HEK293 (cell line): ENCODE data around the gene SH3BP5.

Experiments
- CTCF ChIA-PET: fragments of 350-600 bp; formaldehyde crosslinking; extraction: SDS; loops from one replicate; lab custom pipeline; 2021; ENCODE audit warnings: antibody characterized with exemption; lab: Yijun Ruan, JAX
- POLR2A ChIA-PET: fragments of 300-600 bp; formaldehyde crosslinking; extraction: SDS; loops from one replicate; lab custom pipeline; 2020; ENCODE audit warnings: antibody characterized with exemption, inconsistent platforms; lab: Yijun Ruan, JAX
- H3K27ac ChIP-seq: fragments of 200-500 bp; sonication (Bioruptor generic); 2 replicates; pipeline ENCODE4 v1.5.1; 2014; ENCODE audit warnings: low read depth, low read length, control low read depth, inconsistent platforms; ENCODE audit errors: extremely low read depth
- H3K36me3 ChIP-seq, 2 experiments: fragments of 200-500 bp in 1 of 2; sonication (Bioruptor generic) in 1 of 2; 1 replicate in 1 of 2; 2 replicates in 1 of 2; pipeline ENCODE4 v1.5.1; 2014 to 2017; ENCODE audit warnings: inconsistent platforms in 2 of 2, low read length in 2 of 2; ENCODE audit not compliant: control insufficient read depth in 2 of 2, insufficient read depth in 1 of 2
- H3K4me1 ChIP-seq: fragments of 200-500 bp; sonication (Bioruptor generic); 2 replicates; pipeline ENCODE4 v1.5.1; 2014; ENCODE audit warnings: mild to moderate bottlenecking, low read length, inconsistent platforms; ENCODE audit not compliant: control insufficient read depth, insufficient read depth
- H3K4me3 ChIP-seq: 2 replicates; pipeline ENCODE4 v1.5.1; 2011; ENCODE audit warnings: low read depth, mild to moderate bottlenecking, control low read depth, low read length, moderate library complexity
- H3K9me3 ChIP-seq: fragments of 200-500 bp; sonication (Bioruptor generic); 2 replicates; pipeline ENCODE4 v1.5.1; 2014; ENCODE audit warnings: low read depth, low read length, inconsistent platforms; ENCODE audit not compliant: control insufficient read depth, insufficient read depth
- GLI4 ChIP-seq: fragments of 450-650 bp; formaldehyde crosslinking; IDR thresholded peaks from 2 replicates; pipeline ENCODE4 v1.5.1; 2016; ENCODE audit warnings: missing biosample characterization, missing genetic modification characterization
- HOXA7 ChIP-seq: sonication (generic); formaldehyde crosslinking; IDR thresholded peaks from 2 replicates; pipeline ENCODE4 v1.8.1; 2022; ENCODE audit warnings: missing genetic modification reagents, borderline replicate concordance
- IKZF3 ChIP-seq: fragments of 450-650 bp; IDR thresholded peaks from 2 replicates; pipeline ENCODE4 v1.5.0; 2018; ENCODE audit warnings: missing biosample characterization, mild to moderate bottlenecking, missing genetic modification characterization, moderate library complexity
- MZF1 ChIP-seq: fragments of 450-650 bp; formaldehyde crosslinking; IDR thresholded peaks from 2 replicates; pipeline ENCODE4 v1.5.1; 2017; ENCODE audit warnings: missing biosample characterization, missing genetic modification characterization, borderline replicate concordance
- OSR2 ChIP-seq: fragments of 450-650 bp; formaldehyde crosslinking; IDR thresholded peaks from 2 replicates; pipeline ENCODE4 v1.5.1; 2016; ENCODE audit warnings: missing biosample characterization, missing genetic modification characterization
- PBX3 ChIP-seq: sonication (generic); formaldehyde crosslinking; IDR thresholded peaks from 2 replicates; pipeline ENCODE4 v1.8.1; 2022; ENCODE audit warnings: mild to moderate bottlenecking, moderate library complexity, missing genetic modification reagents
- SCRT2 ChIP-seq: fragments of 450-650 bp; formaldehyde crosslinking; IDR thresholded peaks from 2 replicates; pipeline ENCODE4 v1.5.1; 2016; ENCODE audit warnings: missing biosample characterization, missing genetic modification characterization
- ZBTB20 ChIP-seq: fragments of 450-650 bp; formaldehyde crosslinking; IDR thresholded peaks from 2 replicates; pipeline ENCODE4 v1.5.1; 2016; ENCODE audit warnings: missing biosample characterization, missing genetic modification characterization
- ZFP41 ChIP-seq: fragments of 450-650 bp; formaldehyde crosslinking; IDR thresholded peaks from 2 replicates; pipeline ENCODE4 v1.5.1; 2016; ENCODE audit warnings: missing biosample characterization, missing genetic modification characterization, borderline replicate concordance
- ZNF10 ChIP-seq: fragments of 450-650 bp; formaldehyde crosslinking; IDR thresholded peaks from 2 replicates; pipeline ENCODE4 v1.5.1; 2017; ENCODE audit warnings: missing biosample characterization, missing genetic modification characterization
- ZNF112 ChIP-seq: fragments of 450-650 bp; formaldehyde crosslinking; IDR thresholded peaks from 2 replicates; pipeline ENCODE4 v1.5.0; 2017; ENCODE audit warnings: missing biosample characterization, missing genetic modification characterization
- ZNF121 ChIP-seq: fragments of 450-650 bp; formaldehyde crosslinking; IDR thresholded peaks from 2 replicates; pipeline ENCODE4 v1.5.1; 2016; ENCODE audit warnings: missing biosample characterization, missing genetic modification characterization
- ZNF132 ChIP-seq: fragments of 450-650 bp; formaldehyde crosslinking; IDR thresholded peaks from 2 replicates; pipeline ENCODE4 v1.5.1; 2017; ENCODE audit warnings: missing biosample characterization, missing genetic modification characterization, borderline replicate concordance
- ZNF148 ChIP-seq: fragments of 450-650 bp; formaldehyde crosslinking; IDR thresholded peaks from 2 replicates; pipeline ENCODE4 v1.5.0; 2017; ENCODE audit warnings: missing biosample characterization, missing genetic modification characterization, borderline replicate concordance
- ZNF248 ChIP-seq: fragments of 450-650 bp; formaldehyde crosslinking; IDR thresholded peaks from 2 replicates; pipeline ENCODE4 v1.5.1; 2017; ENCODE audit warnings: missing biosample characterization, missing genetic modification characterization
- ZNF266 ChIP-seq: fragments of 450-650 bp; formaldehyde crosslinking; IDR thresholded peaks from 2 replicates; pipeline ENCODE4 v1.5.1; 2016; ENCODE audit warnings: missing biosample characterization, missing genetic modification characterization, low read depth
- ZNF292 ChIP-seq: fragments of 450-650 bp; formaldehyde crosslinking; IDR thresholded peaks from 2 replicates; pipeline ENCODE4 v1.5.1; 2016; ENCODE audit warnings: low read depth, missing biosample characterization, missing genetic modification characterization, borderline replicate concordance
- ZNF311 ChIP-seq: fragments of 450-650 bp; formaldehyde crosslinking; IDR thresholded peaks from 2 replicates; pipeline ENCODE4 v1.5.1; 2017; ENCODE audit warnings: missing biosample characterization, missing genetic modification characterization, borderline replicate concordance
- ZNF341 ChIP-seq: fragments of 450-650 bp; formaldehyde crosslinking; IDR thresholded peaks from 2 replicates; pipeline ENCODE4; 2016; ENCODE audit warnings: low read depth, missing biosample characterization, missing genetic modification characterization
- ZNF398 ChIP-seq: fragments of 450-650 bp; formaldehyde crosslinking; IDR thresholded peaks from 2 replicates; pipeline ENCODE4 v1.5.1; 2017; ENCODE audit warnings: missing biosample characterization, missing genetic modification characterization
- ZNF404 ChIP-seq: fragments of 450-650 bp; formaldehyde crosslinking; IDR thresholded peaks from 2 replicates; pipeline ENCODE4 v1.5.1; 2017; ENCODE audit warnings: missing biosample characterization, missing genetic modification characterization
- ZNF48 ChIP-seq: fragments of 450-650 bp; formaldehyde crosslinking; IDR thresholded peaks from 2 replicates; pipeline ENCODE4 v1.5.1; 2016; ENCODE audit warnings: missing biosample characterization, missing genetic modification characterization
- ZNF510 ChIP-seq: fragments of 450-650 bp; formaldehyde crosslinking; IDR thresholded peaks from 2 replicates; pipeline ENCODE4 v1.5.1; 2018; ENCODE audit warnings: mild to moderate bottlenecking, missing genetic modification characterization, missing biosample characterization; ENCODE audit not compliant: insufficient replicate concordance
- ZNF513 ChIP-seq: fragments of 450-650 bp; IDR thresholded peaks from 2 replicates; pipeline ENCODE4 v1.5.1; 2018; ENCODE audit warnings: missing biosample characterization, missing genetic modification characterization
- ZNF555 ChIP-seq: fragments of 450-650 bp; formaldehyde crosslinking; conservative IDR thresholded peaks from 2 replicates; pipeline ENCODE4 v1.5.1; 2017; ENCODE audit warnings: missing biosample characterization, mild to moderate bottlenecking, missing genetic modification characterization, inconsistent platforms
- ZNF670 ChIP-seq: fragments of 450-650 bp; formaldehyde crosslinking; IDR thresholded peaks from 2 replicates; pipeline ENCODE4 v1.5.1; 2016; ENCODE audit warnings: missing biosample characterization, missing genetic modification characterization, low read depth
- ZNF76 ChIP-seq: fragments of 450-650 bp; formaldehyde crosslinking; IDR thresholded peaks from 2 replicates; pipeline ENCODE4; 2016; ENCODE audit warnings: low read depth, missing biosample characterization, missing genetic modification characterization, borderline replicate concordance
- ZSCAN30 ChIP-seq: fragments of 450-650 bp; IDR thresholded peaks from 2 replicates; pipeline ENCODE4 v1.5.1; 2018; ENCODE audit warnings: missing biosample characterization, mild to moderate bottlenecking, missing genetic modification characterization, moderate library complexity

The SH3BP5 gene

GRCh38 chr3:15318661-15319060 is 13.7 kb downstream of the SH3BP5 start:
- CTCF ChIA-PET, result interaction anchor here (1.2 to 2.0 kb wide), 2 partner anchors 10 to 15 kb away, joined by 3 to 9 read pairs; no protein-coding TSS in a partner anchor
- POLR2A ChIA-PET, result no interaction called here
- TF ChIP-seq OSR2 (no peak), ZNF132 (tag by site-specific recombination) (no peak), MZF1 (tag by site-specific recombination) (no peak), IKZF3 (tag by site-specific recombination) (no peak), ZNF398 (tag by site-specific recombination) (no peak), ZNF248 (tag by site-specific recombination) (no peak), ZNF48 (tag by site-specific recombination) (no peak), ZSCAN30 (tag by site-specific recombination) (no peak), ZNF510 (tag by site-specific recombination) (no peak), ZNF404 (tag by site-specific recombination) (no peak), ZNF76 (tag by site-specific recombination) (no peak), ZNF121 (tag by site-specific recombination) (no peak), ZNF555 (tag by site-specific recombination) (no peak), HOXA7 (CRISPR knock-in tag) (no peak), ZNF10 (tag by site-specific recombination) (no peak), ZNF341 (no peak), ZBTB20 (tag by site-specific recombination) (no peak), ZFP41 (tag by site-specific recombination) (no peak)

GRCh38 chr3:15316998-15317435 is 15.4 kb downstream of the SH3BP5 start:
- ChIA-PET CTCF (interaction anchor here (0.6 to 2.0 kb wide), 3 partner anchors 12 to 47 kb away, joined by 3 to 9 read pairs (median 5); no protein-coding TSS in a partner anchor), POLR2A (interaction anchor here (0.7 to 1.3 kb wide), 2 partner anchors 16 to 179 kb away, joined by 3 read pairs; no protein-coding TSS in a partner anchor)
- H3K4me1 ChIP-seq, result peaks cover 16% of the 10 kb centered on the region
- H3K36me3 ChIP-seq, result no peaks in the 10 kb centered on the region
- H3K4me3 ChIP-seq, result no peak overlapping the region
- H3K27ac ChIP-seq, result no peak overlapping the region
- no peaks in the 10 kb centered on the region for H3K9me3 ChIP-seq
- TF ChIP-seq ZNF311 (tag by site-specific recombination), result no peak
- TF ChIP-seq ZNF513, result no peak
- TF ChIP-seq ZNF266 (tag by site-specific recombination), result no peak
- TF ChIP-seq ZNF112, result no peak
- no peak for TF ChIP-seq ZNF292 (tag by site-specific recombination)
- TF ChIP-seq ZNF132 (tag by site-specific recombination), result no peak
- no peak for TF ChIP-seq GLI4 (tag by site-specific recombination)
- TF ChIP-seq SCRT2 (tag by site-specific recombination), result no peak
- TF ChIP-seq PBX3, result no peak
- no peak for TF ChIP-seq ZNF148 (tag by site-specific recombination)
- TF ChIP-seq ZNF670 (tag by site-specific recombination), result no peak

More at GRCh38 chr3:15318661-15319060, 13.7 kb downstream of the SH3BP5 start:
- Histone ChIP-seq H3K4me3 (no peak overlapping the region), H3K9me3 (no peaks in the 10 kb centered on the region), H3K27ac (no peak overlapping the region), H3K4me1 (peaks cover 16% of the 10 kb centered on the region), H3K36me3 (no peaks in the 10 kb centered on the region)
